Activated T-helper 1 cell treated with anti-CD3 and anti-CD28 coated beads, Interleukin-12 subunit alpha, Interleukin-12 subunit beta, Interleukin-2, Interleukin-4 antibody, amounts not matched to agents 30 ng/mL and 10 ng/mL and 1 ng/mL, durations not matched to agents 14 hours and 24 hours and 36 hours (primary cell): ENCODE data around the gene ORC3. TPM values are rescaled to one million over a fixed set of nuclear protein-coding genes. Genes with fewer than 3 reads are reported as not detected.
A peak's percentile ranks its signal among the peaks of the same experiment; 100 is the strongest.
"Not testable (repeated sequence)": the region's sequence is repeated elsewhere in the genome, so short reads cannot be mapped to it uniquely, and the experiment has no call there.

Experiments
- DNase-seq: peaks from one replicate; pipeline ENCODE4 v3.0.0; 2021; ENCODE audit warnings: low spot score
- H3K27ac Mint-ChIP-seq: one replicate; pipeline ENCODE4 v1.8.0; 2021; ENCODE audit warnings: mild to moderate bottlenecking, mixed read lengths
- H3K27me3 Mint-ChIP-seq: one replicate; pipeline ENCODE4 v1.8.0; 2022; ENCODE audit warnings: mild to moderate bottlenecking, moderate library complexity, mixed read lengths; ENCODE audit not compliant: insufficient read depth
- H3K36me3 Mint-ChIP-seq: one replicate; pipeline ENCODE4 v1.8.0; 2021; ENCODE audit warnings: low read depth, mixed read lengths
- H3K4me1 Mint-ChIP-seq: one replicate; pipeline ENCODE4 v1.8.0; 2021; ENCODE audit warnings: low read depth, mixed read lengths
- H3K4me3 Mint-ChIP-seq: one replicate; pipeline ENCODE4 v1.8.0; 2021; ENCODE audit warnings: mild to moderate bottlenecking, moderate library complexity, mixed read lengths
- H3K9me3 Mint-ChIP-seq: one replicate; pipeline ENCODE4 v1.8.0; 2021; ENCODE audit warnings: mixed read lengths
- intact Hi-C: fragments of 100-400 bp; cut with micrococcal nuclease; formaldehyde crosslinking; loops from one replicate; pipeline ENCODE4 v1.15.1; 2024
- total RNA-seq: library from RNA; stranded (reverse); gene quantifications from 2 replicates; pipeline ENCODE4 v1.2.3, GENCODE V29; 2022

Gene ORC3
- total RNA-seq, 1 donor from 2014 or later = 34.7 TPM

DNA sequence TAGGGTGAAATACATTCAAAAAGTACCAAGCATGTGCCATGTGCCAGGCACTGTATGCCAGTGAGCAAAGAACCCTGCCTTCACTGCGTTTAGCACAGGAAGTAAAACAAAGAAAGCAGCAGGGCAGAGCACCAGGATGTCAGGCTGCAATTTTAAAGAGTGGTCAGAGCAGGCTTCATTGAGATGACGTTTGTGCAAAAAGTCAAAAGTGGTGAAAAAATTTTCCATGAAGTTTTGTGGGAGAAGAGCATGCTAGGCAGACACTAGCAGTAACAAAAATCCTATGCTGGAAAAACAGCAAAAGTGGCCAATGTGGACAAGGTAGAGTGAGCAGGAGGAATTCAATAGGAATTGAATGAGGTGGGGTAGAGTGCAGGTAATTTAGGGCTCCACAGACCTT lies 80.8 kb downstream of the ORC3 start:
- H3K9me3 Mint-ChIP-seq = no peaks in the 10 kb centered on the region
- DNase-seq = no peak
- intact Hi-C loops = no loop called here
- H3K4me3 Mint-ChIP-seq = no peak overlapping the region
- H3K36me3 Mint-ChIP-seq = peaks cover 31% of the 10 kb centered on the region
- peaks cover 17% of the 10 kb centered on the region for H3K4me1 Mint-ChIP-seq
- no peaks in the 10 kb centered on the region for H3K27me3 Mint-ChIP-seq
- peak overlapping the region; percentile 13 for H3K27ac Mint-ChIP-seq

DNA sequence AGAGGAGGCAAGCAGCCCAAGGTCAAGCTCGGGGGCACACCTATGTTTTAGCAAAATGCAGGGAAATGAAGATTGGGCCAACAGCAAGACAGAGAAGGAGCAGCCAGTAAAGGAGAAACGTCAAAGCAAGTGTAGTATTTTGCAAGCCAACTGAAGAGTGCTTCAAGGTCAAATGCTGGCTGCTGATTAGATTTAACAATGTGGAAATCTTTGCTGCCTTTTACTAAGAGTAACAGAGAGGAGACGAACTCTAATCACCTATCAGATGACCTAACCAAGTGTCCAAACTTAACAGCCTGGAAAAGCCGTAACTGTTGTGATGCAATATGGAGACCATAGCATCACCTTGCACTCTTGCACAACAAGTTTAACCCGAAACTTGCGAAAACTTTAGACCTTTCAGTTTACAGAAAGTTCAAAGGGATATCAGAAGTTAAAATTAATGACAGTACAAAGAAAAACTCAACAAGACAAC lies 81.7 kb downstream of the ORC3 start:
- Mint-ChIP-seq H3K36me3 (peaks cover 34% of the 10 kb centered on the region), H3K4me3 (no peak overlapping the region), H3K27ac (no peak overlapping the region), H3K9me3 (no peaks in the 10 kb centered on the region), H3K4me1 (peaks cover 17% of the 10 kb centered on the region), H3K27me3 (no peaks in the 10 kb centered on the region)
- DNase-seq = no peak
- intact Hi-C loops = no loop called here

DNA sequence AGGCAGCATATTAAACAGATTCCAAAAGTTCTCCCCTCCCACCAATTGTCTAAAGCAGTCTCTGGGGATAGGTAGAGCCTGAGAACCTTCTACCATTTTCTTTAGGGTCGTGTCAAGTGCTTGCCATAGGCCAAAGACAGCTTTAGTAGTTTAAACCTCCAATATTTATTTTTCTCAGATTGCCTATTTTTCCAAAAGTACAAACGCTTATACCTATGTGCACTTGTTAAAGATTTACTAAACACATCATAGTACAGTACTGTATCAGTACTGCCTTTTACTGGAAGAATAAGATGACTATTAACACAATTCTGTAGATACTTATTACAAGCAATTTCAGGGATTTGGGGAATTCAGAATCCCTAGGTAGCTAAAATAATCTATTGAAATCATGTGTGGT lies 82.7 kb downstream of the ORC3 start:
- no peak overlapping the region for H3K4me3 Mint-ChIP-seq
- intact Hi-C loops = no loop called here
- no peak overlapping the region for H3K27ac Mint-ChIP-seq
- no peaks in the 10 kb centered on the region for H3K27me3 Mint-ChIP-seq
- no peak for DNase-seq
- H3K36me3 Mint-ChIP-seq = peaks cover 35% of the 10 kb centered on the region
- no peaks in the 10 kb centered on the region for H3K9me3 Mint-ChIP-seq
- H3K4me1 Mint-ChIP-seq = peaks cover 21% of the 10 kb centered on the region

DNA sequence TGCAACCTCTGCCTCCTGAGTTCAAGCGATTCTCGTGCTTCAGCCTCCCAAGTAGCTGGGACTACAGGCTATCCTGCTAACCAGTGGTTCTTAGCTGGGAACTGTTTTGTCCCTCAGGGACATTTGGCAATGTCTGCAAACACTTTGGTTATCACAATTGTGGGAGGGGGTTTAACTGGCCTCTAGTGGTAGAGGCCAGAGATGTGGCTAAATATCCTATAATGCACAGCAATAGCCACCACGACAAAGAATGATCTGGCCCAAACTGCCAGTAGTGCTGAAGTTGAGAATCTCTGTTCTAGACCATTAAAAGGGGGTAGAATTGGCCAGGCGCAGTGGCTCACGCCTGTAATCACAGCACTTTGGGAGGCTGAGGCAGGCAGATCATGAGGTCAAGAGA lies 83.3 kb downstream of the ORC3 start:
- intact Hi-C loops = no loop called here
- H3K36me3 Mint-ChIP-seq = peaks cover 38% of the 10 kb centered on the region
- no peak overlapping the region for H3K4me3 Mint-ChIP-seq
- H3K4me1 Mint-ChIP-seq = peaks cover 25% of the 10 kb centered on the region
- H3K27ac Mint-ChIP-seq = no peak overlapping the region
- no peaks in the 10 kb centered on the region for H3K27me3 Mint-ChIP-seq
- DNase-seq = no peak
- no peaks in the 10 kb centered on the region for H3K9me3 Mint-ChIP-seq

DNA sequence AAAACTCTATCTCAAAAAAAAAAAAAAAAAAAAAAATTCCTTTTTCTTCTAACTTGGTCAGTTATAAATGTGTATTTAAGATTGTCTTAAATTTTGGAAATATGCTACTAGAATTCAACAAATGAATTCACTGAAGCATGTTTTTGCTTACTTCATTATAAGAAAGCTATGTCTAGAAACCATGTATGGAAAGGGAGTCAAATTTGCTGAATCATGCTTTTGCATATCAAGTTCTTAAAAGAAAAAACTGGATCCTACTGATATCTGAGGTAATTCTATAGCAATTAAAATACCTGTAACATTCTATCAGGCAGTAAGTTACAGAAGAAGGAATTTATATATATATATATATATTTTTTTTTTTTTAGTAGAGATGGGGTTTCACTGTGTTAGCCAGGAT lies 84.4 kb downstream of the ORC3 start:
- H3K36me3 Mint-ChIP-seq = peaks cover 38% of the 10 kb centered on the region
- H3K4me1 Mint-ChIP-seq = peaks cover 25% of the 10 kb centered on the region
- H3K4me3 Mint-ChIP-seq = no peak overlapping the region
- no peaks in the 10 kb centered on the region for H3K9me3 Mint-ChIP-seq
- intact Hi-C loops = no loop called here
- no peak for DNase-seq
- H3K27ac Mint-ChIP-seq = no peak overlapping the region
- H3K27me3 Mint-ChIP-seq = no peaks in the 10 kb centered on the region

DNA sequence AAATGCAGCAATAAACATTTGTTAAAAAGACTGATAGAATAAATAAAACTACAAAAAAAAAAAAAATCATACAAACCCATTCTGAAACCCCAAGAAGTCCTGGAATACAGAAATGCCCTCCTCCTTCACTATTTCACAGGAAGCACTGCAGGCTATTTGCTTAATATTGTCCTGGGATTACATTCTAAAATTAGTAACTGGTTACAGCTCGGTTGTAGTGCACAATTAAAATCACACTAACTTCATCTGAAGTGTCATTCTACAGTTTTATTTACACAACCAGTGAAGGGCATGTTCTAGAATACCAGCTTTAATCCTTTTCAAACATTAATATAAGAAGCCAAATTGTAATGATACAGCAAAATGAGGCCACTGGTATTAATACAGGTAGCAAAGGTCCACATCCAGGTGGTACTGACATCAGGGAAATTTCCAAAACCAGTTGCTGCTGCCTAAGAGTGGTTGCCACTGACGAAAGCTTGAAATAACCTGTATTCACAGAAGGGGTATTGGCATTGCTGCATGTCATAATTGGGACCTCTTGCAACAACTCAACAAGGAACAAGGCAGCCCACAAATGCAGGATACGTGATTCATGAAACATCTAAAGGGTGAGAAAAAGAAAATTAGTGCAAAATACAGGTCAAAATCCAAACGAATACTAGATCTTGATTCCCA lies 85.2 kb downstream of the ORC3 start:
- peaks cover 29% of the 10 kb centered on the region for H3K4me1 Mint-ChIP-seq
- intact Hi-C loops = no loop called here
- DNase-seq = no peak
- H3K4me3 Mint-ChIP-seq = no peak overlapping the region
- H3K27me3 Mint-ChIP-seq = no peaks in the 10 kb centered on the region
- H3K9me3 Mint-ChIP-seq = no peaks in the 10 kb centered on the region
- peaks cover 42% of the 10 kb centered on the region for H3K36me3 Mint-ChIP-seq
- H3K27ac Mint-ChIP-seq = no peak overlapping the region

DNA sequence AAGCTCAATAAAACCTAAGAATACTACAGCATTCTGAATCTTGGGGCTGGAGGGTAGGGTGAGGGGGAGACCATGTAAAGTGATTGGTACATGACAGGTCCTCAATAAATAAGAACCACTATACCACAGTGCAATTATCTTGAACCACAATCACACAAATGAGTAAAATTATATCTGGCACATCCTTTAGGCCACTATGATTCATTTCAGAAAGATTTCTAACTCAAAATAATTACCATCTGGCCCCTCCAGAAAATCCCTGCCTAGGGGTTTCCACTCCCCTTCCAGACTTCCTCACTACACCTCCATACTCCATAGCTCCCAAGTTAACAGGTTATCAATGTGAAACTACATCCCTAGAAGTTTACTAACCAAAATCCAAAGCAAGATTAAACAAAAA lies 92.4 kb downstream of the ORC3 start:
- Mint-ChIP-seq H3K9me3 (no peaks in the 10 kb centered on the region), H3K27me3 (no peaks in the 10 kb centered on the region), H3K27ac (no peak overlapping the region), H3K4me1 (peaks cover 48% of the 10 kb centered on the region), H3K4me3 (no peak overlapping the region), H3K36me3 (peaks cover 29% of the 10 kb centered on the region)
- intact Hi-C loops = loop anchor here (1.0 to 2.0 kb wide), 2 partner anchors 17 to 30 kb away; no protein-coding TSS in a partner anchor
- no peak for DNase-seq

DNA sequence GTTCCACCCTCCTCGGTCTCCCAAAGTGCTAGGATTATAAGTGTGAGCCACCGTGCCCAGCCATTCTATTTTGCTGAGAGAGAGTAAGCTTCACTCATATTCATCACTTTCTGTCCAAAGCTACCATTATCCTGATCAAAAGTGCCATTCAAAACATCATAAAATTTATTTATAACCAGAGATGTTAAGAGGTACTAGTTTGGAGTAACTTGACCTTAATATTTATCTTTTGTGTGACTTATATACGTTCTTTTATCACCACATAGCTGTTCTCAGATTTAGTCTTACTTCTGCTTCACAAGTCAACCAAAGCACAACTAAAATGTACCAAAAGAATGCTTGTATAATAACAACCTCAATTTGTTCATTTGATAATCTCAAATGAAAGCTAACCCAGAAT lies 94.0 kb downstream of the ORC3 start:
- Mint-ChIP-seq H3K27me3 (no peaks in the 10 kb centered on the region), H3K4me3 (no peak overlapping the region), H3K27ac (no peak overlapping the region), H3K9me3 (no peaks in the 10 kb centered on the region), H3K4me1 (peaks cover 41% of the 10 kb centered on the region), H3K36me3 (peaks cover 22% of the 10 kb centered on the region)
- DNase-seq = no peak
- intact Hi-C loops = loop anchor here (2.0 kb wide), 1 partner anchor 31 kb away; no protein-coding TSS in a partner anchor

DNA sequence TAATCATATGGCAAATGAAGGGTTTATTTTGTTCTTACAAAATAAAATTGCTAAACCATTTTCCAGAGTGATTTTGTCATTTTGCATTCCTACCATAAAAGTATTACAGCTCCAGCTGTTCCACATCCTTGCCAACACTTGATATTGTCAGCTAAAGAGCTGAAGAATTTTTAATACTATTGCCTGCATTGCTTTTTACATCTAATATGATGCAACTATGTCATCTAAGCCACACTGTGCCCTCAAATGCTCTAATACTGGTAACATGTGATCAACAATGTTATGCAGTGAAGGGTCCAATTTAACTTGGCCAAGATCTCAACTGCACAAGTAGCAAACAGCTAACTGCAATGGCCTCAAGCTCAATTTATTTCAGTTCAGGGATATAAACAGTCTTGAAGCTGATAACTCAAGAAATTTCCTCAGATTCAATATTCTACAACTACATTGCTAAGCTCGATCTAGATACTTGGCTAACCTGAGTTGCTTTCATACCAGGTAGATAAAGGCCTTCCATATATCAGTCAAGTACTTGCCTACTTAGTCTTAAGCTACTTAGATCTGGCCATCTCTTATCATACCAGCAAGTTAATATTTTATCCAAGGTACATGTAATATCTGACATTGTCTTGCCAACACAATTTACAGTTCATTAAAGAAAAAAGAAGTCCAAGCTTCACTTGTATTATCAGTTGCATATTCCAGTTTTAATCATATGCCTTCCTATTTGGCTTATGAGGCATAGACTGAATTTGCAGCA lies 95.1 kb downstream of the ORC3 start:
- H3K36me3 Mint-ChIP-seq = peaks cover 18% of the 10 kb centered on the region
- no peak for DNase-seq
- H3K9me3 Mint-ChIP-seq = no peaks in the 10 kb centered on the region
- no peaks in the 10 kb centered on the region for H3K27me3 Mint-ChIP-seq
- H3K27ac Mint-ChIP-seq = no peak overlapping the region
- no peak overlapping the region for H3K4me3 Mint-ChIP-seq
- H3K4me1 Mint-ChIP-seq = peaks cover 37% of the 10 kb centered on the region
- intact Hi-C loops = no loop called here

DNA sequence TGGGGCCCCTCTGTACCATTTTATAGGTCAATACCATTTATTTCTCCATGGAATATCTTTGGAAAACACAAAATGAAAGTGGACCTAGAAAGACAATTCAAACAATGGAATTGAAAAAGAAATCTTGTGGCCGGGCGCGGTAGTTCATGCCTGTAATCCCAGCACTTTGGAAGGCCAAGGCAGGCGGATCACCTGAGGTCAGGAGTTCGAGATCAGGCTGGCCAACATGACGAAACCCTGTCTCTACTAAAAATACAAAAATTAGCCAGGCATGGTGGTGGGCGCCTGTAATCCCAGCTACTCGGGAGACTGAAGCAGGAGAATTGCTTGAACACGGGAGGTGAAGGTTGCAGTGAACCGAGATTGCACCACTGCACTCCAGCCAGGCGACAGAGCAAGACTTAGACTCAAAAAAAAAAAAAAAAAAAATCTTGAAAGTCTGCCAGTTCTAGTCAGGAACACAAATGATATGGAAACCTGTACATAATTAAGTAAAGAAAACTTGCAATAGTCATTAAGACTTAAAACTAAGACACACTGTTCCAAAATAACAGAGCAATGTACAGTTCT lies 96.8 kb downstream of the ORC3 start:
- H3K4me3 Mint-ChIP-seq, intact Hi-C loops, H3K9me3 Mint-ChIP-seq, H3K27me3 Mint-ChIP-seq, H3K27ac Mint-ChIP-seq, DNase-seq: not testable (repeated sequence)
- Mint-ChIP-seq H3K4me1 (peaks cover 40% of the 10 kb centered on the region), H3K36me3 (peaks cover 14% of the 10 kb centered on the region)

DNA sequence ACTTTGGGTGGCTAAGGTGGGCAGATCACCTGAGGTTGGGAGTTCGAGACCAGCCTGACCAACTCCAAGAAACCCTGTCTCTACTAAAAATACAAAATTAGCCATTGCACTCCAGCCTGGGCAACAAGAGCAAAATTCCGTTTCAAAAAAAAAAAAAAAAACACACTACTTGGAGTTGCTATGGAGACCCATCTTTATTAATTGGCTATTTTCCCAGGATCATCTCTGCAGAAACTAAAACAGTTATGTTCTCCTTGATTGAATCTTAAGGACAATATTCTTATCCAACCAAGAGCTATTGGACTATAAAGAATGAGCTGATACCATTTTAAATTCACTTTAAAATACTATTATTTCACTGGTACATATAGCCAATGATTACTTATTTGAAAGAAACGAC lies 97.4 kb downstream of the ORC3 start:
- Mint-ChIP-seq H3K9me3 (no peaks in the 10 kb centered on the region), H3K36me3 (peaks cover 13% of the 10 kb centered on the region), H3K4me1 (peaks cover 36% of the 10 kb centered on the region), H3K27me3 (no peaks in the 10 kb centered on the region), H3K27ac (no peak overlapping the region), H3K4me3 (no peak overlapping the region)
- intact Hi-C loops = no loop called here
- no peak for DNase-seq

DNA sequence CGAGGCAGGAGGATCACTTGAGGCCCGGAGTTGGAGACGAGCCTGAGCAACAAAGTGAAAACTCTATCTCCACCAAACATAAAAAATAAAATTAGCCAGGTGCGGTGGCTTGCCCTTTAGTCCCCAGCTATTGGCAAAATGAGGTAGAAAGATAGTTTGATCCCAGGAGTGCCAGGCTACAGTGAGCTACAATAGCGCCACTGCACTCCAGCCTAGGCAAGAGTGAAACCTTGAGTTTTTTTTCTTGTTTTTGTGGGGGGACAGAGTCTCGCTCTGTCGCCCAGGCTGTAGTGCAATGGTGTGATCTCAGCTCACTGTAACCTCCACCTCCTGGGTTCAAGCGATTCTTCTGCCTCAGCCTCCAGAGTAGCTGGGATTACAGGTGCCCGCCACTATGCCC lies 98.0 kb downstream of the ORC3 start:
- Mint-ChIP-seq H3K36me3 (peaks cover 13% of the 10 kb centered on the region), H3K4me1 (peaks cover 31% of the 10 kb centered on the region)
- H3K4me3 Mint-ChIP-seq, DNase-seq, H3K27ac Mint-ChIP-seq, intact Hi-C loops, H3K27me3 Mint-ChIP-seq, H3K9me3 Mint-ChIP-seq: not testable (repeated sequence)

DNA sequence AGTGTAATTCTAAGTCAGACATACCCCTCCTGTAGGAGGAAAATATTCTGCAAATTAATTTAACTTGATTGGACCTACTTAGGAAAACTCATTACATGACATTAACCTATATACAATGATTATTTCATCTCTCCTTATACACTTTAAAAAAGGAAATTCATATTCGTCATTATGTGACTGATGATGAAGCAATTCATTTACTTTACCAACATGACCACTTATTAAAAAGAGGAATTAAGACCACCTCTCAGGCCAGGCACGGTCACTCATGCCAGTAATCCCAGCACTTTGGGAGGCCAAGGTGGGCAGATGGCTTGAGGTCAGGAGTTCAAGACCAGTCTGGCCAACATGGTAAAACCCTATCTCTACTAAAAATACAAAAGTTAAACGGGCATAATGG lies 100.5 kb downstream of the ORC3 start:
- Mint-ChIP-seq H3K36me3 (peaks cover 16% of the 10 kb centered on the region), H3K27ac (no peak overlapping the region), H3K9me3 (no peaks in the 10 kb centered on the region), H3K4me1 (peaks cover 34% of the 10 kb centered on the region), H3K27me3 (no peaks in the 10 kb centered on the region), H3K4me3 (no peak overlapping the region)
- no peak for DNase-seq
- intact Hi-C loops = no loop called here
